MV-4-11 (cell line): ENCODE results near the gene DMWD.
"Not testable (repeated sequence)": the region's sequence is repeated elsewhere in the genome, so short reads cannot be mapped to it uniquely, and the experiment has no call there.

Experiments used
- DNase-seq: peaks from one replicate; lab custom pipeline; 2025; lab: John Stamatoyannopoulos, UW

DMWD gene

GRCh38 chr19:45816236-45817009, 23.8 kb upstream of the DMWD start:
- no peak for DNase-seq

- DNase-seq: no peak
These were observed 23.0 kb upstream of the DMWD start for GRCh38 chr19:45815481-45816216.

DNA sequence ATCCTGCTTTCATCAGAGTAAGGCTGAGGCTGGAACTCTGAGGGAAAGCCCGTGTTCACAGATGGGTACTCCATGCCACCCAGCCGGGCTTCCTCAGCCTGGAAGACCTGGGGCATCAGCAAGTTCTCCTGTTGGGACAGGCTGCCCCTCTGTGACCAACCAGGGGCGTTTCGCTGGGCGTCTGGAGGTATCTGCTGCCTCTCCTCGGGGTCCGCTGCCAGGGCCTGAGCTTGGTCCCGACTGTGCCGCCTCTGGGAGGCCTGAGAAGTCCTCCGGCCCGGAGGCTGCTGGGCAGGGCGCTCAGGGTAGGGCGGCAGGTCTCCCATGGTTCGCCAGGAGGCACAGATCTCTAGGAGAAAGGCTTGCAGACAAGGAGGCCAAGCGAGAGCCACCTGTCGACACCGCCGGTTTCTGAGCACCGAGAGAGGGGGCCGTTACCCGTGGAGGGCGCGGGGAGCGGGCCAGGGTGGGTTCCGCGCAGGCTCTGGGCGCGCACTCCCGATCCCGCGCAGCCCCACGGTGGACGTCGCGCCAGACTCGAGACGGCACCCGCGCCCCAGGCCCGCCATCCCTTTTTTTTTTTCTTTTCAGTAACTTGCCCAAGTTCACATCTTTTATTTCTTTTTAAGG, 22.3 kb upstream of the DMWD start, which contains the start of gene RSPH6A:
RSPH6A (minus strand) TSS at position 458 of the 630 bp plus-strand sequence; CDS start at position 326, 132 bp downstream.
- no peak for DNase-seq

DNA sequence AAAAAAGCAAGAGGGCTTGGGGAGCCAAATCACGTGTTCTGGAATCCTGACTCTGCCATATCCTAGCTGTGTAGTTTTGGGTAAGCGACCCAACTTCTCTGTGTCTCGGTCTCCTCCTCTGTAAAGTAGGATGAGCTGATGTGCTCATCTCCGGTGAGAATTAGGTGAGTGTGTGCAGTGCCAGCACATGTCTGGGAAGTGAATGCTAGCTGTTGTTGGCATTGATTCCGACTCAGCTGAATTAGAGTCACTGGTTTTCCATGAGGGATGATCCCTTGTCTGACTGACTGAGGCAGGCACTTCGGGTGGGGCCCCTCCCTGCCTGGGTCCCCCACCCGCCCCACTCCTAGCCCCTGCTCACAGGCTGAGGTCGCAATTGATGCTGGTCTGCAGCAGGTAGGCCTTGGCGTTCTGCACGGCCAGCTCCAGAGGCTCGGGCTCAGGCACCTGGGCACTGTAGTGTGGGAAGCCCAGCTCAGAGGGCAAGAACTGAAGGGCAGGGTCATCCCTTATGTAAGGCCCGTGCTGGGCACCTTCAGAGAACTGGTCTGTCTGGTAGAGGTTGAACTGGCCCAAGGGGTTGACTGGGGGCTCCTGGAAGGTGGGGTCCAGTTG, 21.6 kb upstream of the DMWD start:
- DNase-seq: no peak

GRCh38 chr19:45812297-45812696, 19.7 kb upstream of the DMWD start:
- no peak for DNase-seq

GRCh38 chr19:45809643-45810159, 17.1 kb upstream of the DMWD start:
- peak; percentile 77 for DNase-seq

- DNase-seq: no peak
These were observed 13.1 kb upstream of the DMWD start for GRCh38 chr19:45805719-45806118.

DNA sequence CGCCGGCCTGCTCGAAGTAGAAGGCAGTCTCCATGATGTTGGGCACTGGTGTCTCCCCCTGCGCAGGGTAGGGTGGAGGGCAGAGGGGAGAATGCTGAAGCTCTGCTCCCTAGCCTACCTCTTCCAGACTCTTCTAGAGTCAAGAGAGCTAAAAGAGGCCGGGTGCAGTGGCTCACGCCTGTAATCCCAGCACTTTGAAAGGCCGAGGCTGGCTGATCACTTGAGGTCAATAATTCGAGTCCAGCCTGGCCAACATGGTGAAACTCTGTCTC, 12.2 kb upstream of the DMWD start:
- no peak for DNase-seq

GRCh38 chr19:45804140-45804958, 11.7 kb upstream of the DMWD start:
- no peak for DNase-seq

DNA sequence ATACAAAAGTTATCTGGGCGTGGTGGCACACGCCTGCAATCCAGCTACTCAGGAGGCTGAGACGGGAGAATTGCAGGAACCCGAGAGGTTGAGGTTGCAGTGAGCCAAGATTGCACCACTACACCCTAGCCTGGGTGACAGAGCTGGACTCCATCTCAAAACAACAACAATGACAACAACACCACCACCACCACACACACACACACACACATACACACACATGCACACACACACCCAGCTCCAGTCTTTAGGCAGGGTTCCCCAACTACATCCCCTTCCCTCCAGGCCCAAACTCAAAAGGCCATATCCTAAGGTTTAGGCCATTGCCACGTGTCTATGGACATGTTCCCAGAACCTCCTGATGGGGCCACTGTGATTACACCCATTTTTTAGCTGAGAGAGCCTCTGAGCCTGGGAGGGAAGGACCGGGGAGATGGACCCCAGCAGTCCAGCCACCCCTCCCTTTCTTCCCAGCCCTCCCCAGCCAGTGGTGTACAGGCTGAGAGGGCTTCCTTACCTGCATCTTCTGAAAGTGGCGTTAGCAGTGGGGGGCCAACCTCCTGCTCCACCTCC, 9.0 kb upstream of the DMWD start:
- DNase-seq: no peak

DNA sequence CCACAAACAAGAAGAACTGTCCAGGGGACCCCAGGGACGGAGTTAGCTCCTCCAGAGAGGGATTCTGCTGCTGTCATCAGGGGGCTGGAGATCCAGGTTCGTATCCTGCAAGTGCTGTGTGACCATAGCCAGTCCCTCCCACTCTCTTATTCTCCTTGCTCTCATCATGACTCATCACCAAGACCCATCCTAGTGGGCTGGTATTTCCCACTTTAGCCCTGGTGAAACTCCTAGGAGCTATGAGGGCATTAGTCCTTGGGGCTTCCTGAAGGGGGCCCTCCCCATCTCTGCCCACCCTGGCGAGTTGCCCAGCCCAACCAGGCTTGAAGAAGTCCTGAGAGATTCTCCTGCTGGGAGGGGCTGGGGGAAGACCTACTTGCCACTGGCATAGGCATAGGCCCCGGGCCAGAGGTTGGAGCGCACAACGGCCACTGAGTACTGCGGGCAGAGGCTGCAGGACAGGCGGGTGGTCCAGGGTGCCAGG, 7.5 kb upstream of the DMWD start:
- peak; percentile 23 for DNase-seq

- not testable (repeated sequence) for DNase-seq
These were observed 6.9 kb upstream of the DMWD start for GRCh38 chr19:45799541-45799940.

- DNase-seq: peak; percentile 23
These were observed 6.4 kb upstream of the DMWD start for GRCh38 chr19:45798995-45799517.

DNA sequence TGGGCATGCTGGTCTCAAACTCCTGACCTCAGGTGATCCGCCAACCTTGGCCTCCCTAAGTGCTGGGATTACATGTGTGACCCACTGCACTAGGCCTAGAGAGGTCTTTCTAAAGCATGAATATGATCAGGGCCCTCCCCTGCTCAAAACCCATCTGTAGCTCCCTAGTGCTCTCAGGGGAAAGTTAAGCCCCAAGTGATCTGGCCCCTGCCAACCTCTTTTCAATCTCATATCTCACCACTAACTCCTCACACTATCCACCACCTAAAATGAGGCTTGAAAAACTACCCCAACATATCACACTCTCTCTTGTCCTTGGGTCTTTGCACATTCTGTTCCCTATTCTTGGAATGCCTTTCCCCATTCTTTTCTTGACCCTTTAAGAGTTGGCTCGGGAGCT, 2.0 kb upstream of the DMWD start:
- no peak for DNase-seq

- DNase-seq: peak; percentile 54
These were observed 1.2 kb upstream of the DMWD start for GRCh38 chr19:45793876-45794275.

- DNase-seq: no peak
These were observed 526 bp upstream of the DMWD start for GRCh38 chr19:45793178-45793564.

GRCh38 chr19:45791744-45792469, 738 bp downstream of the DMWD start:
- DNase-seq: no peak

DNA sequence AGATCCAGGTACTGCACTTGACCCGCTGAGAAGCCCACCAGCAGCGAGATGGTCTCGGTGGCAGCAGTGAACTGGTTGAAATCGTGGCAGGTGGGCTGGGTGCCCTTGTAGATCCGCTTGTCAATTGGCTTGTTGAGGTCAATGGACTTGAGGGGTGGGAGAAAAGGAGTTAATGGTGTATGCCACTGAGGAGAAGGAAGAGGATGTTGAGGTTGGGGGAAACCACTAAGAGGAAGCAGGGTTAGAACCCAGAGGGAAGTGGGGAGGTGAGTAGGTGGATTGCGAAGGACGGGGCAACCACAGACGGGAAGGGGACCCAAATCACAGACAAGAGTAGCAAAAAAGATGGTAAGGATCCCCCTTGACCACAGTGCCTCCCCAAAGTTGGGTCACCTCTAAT, 1.7 kb downstream of the DMWD start:
- peak; percentile 97 for DNase-seq

- no peak for DNase-seq
These were observed 3.4 kb downstream of the DMWD start for GRCh38 chr19:45789035-45789786.

DNA sequence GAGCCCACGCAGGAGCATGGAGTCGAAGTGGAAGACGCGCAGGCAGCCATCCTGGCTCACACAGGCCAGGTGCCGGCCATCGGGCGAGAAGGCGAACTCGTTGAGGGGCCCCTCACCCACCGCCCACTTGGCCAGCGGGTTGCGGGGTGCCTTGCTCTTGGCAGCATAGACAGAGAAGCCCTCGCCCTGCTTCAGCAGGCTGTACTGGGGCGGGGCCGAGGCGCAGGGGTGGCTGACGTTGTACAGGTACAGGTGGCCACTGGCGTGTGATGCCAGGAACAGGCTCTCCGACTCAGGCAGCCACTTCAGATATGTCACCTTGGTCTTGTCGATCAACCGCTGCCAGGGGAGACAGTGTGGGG, 6.1 kb downstream of the DMWD start:
- no peak for DNase-seq
